Activated CD8-positive, alpha-beta memory T cell treated with anti-CD3 and anti-CD28 coated beads, Interleukin-2, amount 50 U/mL, for 1 hour (primary cell): Measurements from ENCODE around the gene LINGO1.

ENCODE experiments used
- DNase-seq: peaks from one replicate; pipeline ENCODE4 v3.0.0-alpha.2; 2020; ENCODE audit errors: extremely low read depth

The LINGO1 gene

GRCh38 chr15:77633134-77633912, 611 bp upstream of the LINGO1 start:
- DNase-seq: no peak

- no peak for DNase-seq
These were observed 773 bp downstream of the LINGO1 start for GRCh38 chr15:77631745-77632533.

DNA sequence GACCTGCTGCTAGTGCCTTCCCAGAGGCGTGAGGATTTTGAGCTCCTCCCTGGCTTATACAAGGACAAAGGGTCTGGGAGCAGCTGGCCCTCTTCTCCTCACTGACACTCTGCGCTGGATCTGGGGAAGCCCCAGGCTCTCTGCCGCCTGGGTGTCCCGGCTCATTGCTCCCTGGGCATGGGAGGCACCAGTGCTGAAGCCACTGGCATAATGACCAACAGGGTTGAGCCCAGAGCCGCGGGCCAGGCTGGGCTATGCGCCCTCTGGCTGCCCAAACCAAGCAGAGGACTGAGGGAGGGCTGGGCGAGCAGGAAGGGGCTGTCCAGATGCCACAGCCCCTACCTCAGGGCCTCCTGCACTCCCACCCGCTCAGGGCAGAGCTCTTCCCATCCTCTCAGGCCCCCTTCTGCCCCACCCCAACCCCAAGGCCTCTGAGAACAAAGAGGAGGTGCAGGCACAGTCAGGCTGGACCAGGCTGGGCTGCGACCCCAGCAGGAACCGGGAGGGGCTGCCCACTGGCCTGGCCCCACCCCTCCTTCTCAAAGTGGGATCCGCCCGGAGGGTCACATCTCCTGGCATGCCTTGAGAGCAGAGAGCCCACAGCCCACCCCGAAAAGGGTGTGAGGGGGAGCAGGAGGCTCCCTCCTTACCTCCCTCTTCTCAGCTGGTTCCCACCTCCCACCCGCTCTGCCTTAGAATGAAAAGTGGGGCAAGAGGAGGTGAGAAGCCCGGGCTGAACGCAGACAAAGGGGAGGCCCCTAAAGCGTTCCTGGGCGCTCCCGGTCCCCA, 1.6 kb downstream of the LINGO1 start:
- DNase-seq: no peak

- DNase-seq: no peak
These were observed 2.7 kb downstream of the LINGO1 start for GRCh38 chr15:77630056-77630455.

DNA sequence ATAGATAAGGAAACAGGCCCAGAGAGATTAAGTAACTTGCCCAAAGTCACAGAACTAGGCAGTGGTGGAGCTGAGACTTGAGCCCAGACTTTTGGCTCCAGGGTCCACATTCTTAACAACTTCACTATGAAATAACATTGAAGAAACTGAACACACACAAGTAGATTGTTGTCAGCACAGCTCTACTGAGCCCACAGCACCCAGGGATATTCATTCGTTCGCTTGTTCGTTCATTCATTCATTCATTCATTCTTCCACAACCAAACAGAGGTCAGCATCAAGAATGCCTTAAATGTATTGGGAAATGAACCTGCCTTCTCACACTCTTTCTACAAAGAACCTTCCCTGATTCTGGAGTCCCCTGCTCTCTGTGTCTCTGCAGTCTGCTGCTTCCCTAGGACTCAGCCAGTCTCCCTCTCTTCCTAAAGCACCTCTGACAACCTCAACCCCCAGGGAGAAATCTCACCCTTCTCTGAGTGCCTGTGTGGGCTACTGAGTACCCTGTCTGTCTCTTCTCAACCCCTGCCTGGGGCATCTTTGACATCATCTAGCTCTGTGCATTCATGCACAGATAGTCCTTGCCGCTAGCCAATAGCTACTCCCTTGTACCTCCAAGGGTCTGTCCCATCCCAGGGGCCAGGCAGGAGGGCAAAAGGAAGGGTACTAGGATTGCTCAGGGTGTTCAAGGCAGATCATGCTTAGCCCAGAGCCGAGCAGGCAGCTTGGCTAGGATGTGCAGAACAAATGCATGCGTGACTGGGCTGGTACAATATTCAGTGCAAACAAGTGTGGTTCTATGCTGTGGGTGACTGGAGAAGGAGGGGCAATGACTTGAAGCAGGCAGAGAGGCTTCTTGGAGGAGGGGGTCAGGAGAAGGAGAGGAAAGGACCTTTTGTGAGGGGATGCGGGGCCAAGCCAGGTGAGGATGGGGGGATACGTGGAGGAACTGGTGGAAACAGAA, 3.4 kb downstream of the LINGO1 start:
- no peak for DNase-seq

- no peak for DNase-seq
These were observed 4.7 kb downstream of the LINGO1 start for GRCh38 chr15:77628010-77628409.

DNA sequence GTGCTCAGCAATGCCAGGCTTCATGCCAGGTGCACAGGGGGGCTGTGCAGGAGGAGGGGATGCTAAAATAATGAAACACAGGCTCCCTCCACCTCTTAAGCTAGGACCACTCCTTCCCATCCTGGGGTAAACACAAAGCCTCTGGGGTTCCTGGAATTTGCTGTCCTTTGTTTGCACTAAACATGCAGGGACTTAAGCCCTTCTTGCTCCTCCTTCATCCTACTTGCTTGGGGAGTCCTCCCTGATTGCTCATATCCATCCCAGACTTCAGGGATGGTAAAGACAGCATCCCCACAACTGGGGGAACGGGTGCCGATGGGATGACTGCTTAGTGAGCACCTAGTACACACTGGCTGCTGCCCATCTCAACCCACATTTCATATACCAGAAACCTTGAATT, 5.1 kb downstream of the LINGO1 start:
- DNase-seq: no peak

DNA sequence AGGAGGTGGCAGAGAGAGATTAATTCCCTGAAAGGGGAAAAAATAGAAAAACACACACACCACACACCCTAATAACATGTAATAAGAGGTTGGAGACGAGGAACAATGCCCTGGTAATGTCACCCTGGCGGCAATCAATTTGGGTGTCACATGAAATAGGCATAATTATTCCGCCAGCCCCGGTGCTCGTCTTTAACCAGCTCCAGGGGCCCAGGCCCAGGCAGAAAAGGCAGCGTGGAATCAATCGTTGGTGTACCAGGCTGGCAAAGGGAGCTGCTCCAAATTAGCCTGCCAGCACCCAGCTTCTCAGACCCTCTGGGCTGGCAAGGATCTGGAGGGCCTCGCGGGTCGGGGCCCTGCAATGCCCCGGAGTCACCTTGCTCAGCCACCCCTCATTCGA, 5.6 kb downstream of the LINGO1 start:
- no peak for DNase-seq

- no peak for DNase-seq
These were observed 6.7 kb downstream of the LINGO1 start for GRCh38 chr15:77626002-77626401.

GRCh38 chr15:77625376-77625775, 7.3 kb downstream of the LINGO1 start:
- no peak for DNase-seq

DNA sequence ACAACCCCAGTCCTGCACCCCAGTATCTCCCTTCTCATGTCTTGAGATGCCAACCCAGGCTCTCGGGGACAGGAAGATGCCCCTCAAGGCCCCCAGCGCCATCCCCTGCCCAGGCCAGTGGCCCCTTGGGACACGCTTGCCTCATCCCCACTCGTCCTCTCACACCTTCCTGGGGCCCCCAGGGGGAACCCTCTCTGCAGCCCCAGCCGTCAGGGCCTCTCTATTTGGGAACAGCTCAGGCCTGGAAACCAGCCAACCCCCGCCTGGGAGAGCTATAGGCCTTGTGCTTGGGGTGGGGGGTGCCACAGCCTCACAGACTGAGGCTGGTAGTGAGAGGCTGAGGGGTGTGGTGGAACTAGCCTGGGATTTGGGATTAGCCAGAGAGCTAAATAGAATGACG, 7.8 kb downstream of the LINGO1 start:
- DNase-seq: no peak

DNA sequence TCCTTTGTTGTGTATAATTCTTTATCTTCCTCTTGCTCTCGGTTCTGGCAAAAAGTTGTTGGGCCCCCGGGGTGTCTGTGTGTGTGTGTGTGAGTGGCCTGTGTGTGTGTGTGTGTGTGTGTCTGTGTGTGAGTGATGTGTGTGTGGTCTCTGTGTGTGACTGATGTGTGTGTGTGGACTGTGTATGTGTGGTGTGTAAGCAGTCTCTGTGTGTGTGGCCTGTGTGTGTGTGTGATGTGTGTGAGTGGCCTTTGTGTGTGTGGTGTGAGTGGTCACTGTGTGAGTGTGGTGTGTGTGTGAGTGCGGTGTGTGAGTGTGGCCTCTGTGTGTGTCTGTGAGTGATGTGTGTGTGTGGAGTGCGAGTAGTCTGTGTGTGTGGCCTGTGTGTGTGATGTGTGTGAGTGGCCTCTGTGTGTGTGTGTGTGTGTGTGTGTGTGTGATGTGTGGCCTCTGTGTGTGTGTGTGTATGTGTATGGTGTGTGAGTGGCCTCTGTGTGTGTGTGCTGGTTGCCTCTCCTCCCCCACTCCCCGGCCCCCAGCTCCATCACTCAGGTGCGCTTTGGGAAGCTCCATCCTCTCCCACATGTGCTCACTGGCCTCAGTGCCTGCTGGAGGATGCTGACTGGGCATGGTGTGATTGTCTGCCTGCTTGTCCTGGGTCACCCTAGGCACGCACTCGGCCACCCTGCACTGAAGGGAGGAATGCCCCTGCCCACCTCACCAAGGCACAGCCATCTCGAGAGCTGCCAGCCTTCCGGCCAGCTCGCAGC, 8.8 kb downstream of the LINGO1 start:
- no peak for DNase-seq

GRCh38 chr15:77622934-77623754, 9.6 kb downstream of the LINGO1 start:
- DNase-seq: no peak

- no peak for DNase-seq
These were observed 10.3 kb downstream of the LINGO1 start for GRCh38 chr15:77622209-77622933.

DNA sequence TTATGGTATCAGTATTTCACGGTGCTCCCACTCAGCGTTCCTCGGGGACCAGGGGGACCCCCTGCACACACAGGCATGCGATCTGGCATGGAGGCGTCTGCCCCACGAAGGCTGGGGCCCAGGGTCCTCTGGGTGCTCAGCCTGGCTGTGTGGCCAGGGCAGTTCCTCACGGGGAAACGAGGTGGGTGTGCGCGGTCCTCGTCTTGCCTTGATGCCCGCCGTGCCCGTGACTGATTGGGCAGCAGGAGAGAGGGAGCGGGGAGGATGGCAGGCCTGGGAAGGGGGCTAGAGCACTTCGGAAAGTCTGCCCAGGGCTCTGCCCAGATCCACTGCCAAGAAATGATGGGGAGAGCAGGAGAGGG, 10.9 kb downstream of the LINGO1 start:
- DNase-seq: no peak

GRCh38 chr15:77620960-77621647, 11.6 kb downstream of the LINGO1 start:
- no peak for DNase-seq

DNA sequence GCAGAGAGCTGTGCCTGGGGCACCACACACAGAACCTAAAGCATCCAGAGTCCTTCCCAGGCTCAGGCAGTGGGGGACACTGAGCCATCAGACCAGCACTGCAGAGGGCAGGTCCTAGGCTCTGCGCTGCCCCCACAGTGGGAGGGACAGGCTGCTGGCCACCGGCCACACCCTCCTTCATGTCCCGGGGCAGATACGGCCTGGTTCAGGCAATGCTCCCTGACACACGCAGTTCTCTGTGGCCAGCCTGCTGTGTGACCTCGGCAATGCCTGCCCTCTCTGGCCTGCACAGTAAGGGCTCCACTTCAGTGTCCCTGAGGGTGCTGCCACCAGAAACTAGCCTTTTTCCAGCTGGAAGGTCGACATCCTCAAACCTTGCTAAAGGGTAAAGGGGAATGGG, 12.4 kb downstream of the LINGO1 start:
- no peak for DNase-seq

GRCh38 chr15:77619883-77620282, 12.8 kb downstream of the LINGO1 start:
- no peak for DNase-seq
